Heart left ventricle (tissue), 16 donors: ENCODE data around the gene SIVA1. TPM values are rescaled to one million over a fixed set of nuclear protein-coding genes. Genes with fewer than 3 reads are reported as not detected.

ENCODE experiments used
- ATAC-seq, 4 donors: fragments of 200-7000 bp; cut with Tn5 transposase; one replicate each; pipeline ENCODE4 v1.9.1; 2020 to 2022; ENCODE audit warnings: moderate library complexity in 4 of 4, mild to moderate bottlenecking in 3 of 4, moderate number of reproducible peaks in 1 of 4
- DNase-seq, 5 donors: peaks; one replicate each; pipeline ENCODE4 v3.0.0-alpha.2; 2020
- H3K27ac ChIP-seq, 12 donors: fragments of 200-600 bp; sonication (generic) in 4 of 12; one replicate each; pipeline versions ENCODE4 v1.5.0 to v1.8.0; 2016 to 2022; ENCODE audit warnings: mild to moderate bottlenecking in 2 of 12
- H3K27me3 ChIP-seq, 9 donors: fragments of 200-600 bp; sonication (generic) in 2 of 9; one replicate each; pipeline versions ENCODE4 v1.5.1 to v1.8.0; 2016 to 2022; ENCODE audit warnings: mild to moderate bottlenecking in 3 of 9
- H3K36me3 ChIP-seq, 9 donors: fragments of 200-600 bp; sonication (generic) in 2 of 9; one replicate each; pipeline versions ENCODE4 v1.5.0 to v1.8.0; 2018 to 2022; ENCODE audit warnings: mild to moderate bottlenecking in 2 of 9
- H3K4me1 ChIP-seq, 12 donors: fragments of 200-600 bp; sonication (generic) in 4 of 12; one replicate each; pipeline versions ENCODE4 v1.5.0 to v1.8.0; 2016 to 2022; ENCODE audit warnings: mild to moderate bottlenecking in 3 of 12
- H3K4me3 ChIP-seq, 12 donors: fragments of 200-600 bp; sonication (generic) in 4 of 12; one replicate each; pipeline versions ENCODE4 v1.5.0 to v1.8.0; 2017 to 2022; ENCODE audit warnings: mild to moderate bottlenecking in 9 of 12, moderate library complexity in 4 of 12
- H3K9me3 ChIP-seq, 12 donors: fragments of 200-600 bp; sonication (generic) in 4 of 12; one replicate each; pipeline versions ENCODE4 v1.5.0 to v1.8.0; 2016 to 2022; ENCODE audit warnings: mild to moderate bottlenecking in 1 of 12
- CTCF ChIP-seq, 12 donors: fragments of 200-600 bp; sonication (generic) in 4 of 12; IDR thresholded peaks; one replicate each; pipeline versions ENCODE4 v1.5.0 to v1.8.0; 2018 to 2022; ENCODE audit warnings: antibody characterized with exemption in 12 of 12, mild to moderate bottlenecking in 5 of 12
- POLR2A ChIP-seq, 2 donors: fragments of 450-650 bp; IDR thresholded peaks; one replicate each; pipeline ENCODE4 v1.6.1; 2017; ENCODE audit warnings: antibody characterized with exemption in 2 of 2, mild to moderate bottlenecking in 2 of 2, moderate library complexity in 2 of 2
- WGBS, 4 donors: extraction: QIAGEN DNeasy Blood & Tissue Kit in 2 of 4; methylation state at CpG; one replicate each; pipeline versions ENCODE4 v1.1.5 to v1.1.7; 2013 to 2018; 5-methylcytosine and 5-hydroxymethylcytosine counted together
- intact Hi-C, 10 donors: fragments of 100-400 bp; cut with DNase I; formaldehyde crosslinking; loops; one replicate each; pipeline versions ENCODE4 v1.11.1 to v1.14.2; 2022
- polyA plus RNA-seq, 2 donors: library from polyadenylated mRNA; stranded (reverse); fragments of 200-250 nt; gene quantifications; one replicate each; pipeline ENCODE4 v1.2.3, GENCODE V29; 2013
- total RNA-seq, 9 donors: library from RNA; depleted of rRNA in 2 of 9; stranded (reverse); fragments of >200 nt in 2 of 9; fragmentation: NEBNext Ultra II Directional in 3 of 9; extraction: Animal tissue kit (Norgen Biotek cat#: 25700) in 3 of 9; gene quantifications; one replicate each; pipeline versions ENCODE4 v1.1.0 to v1.2.4, GENCODE V29; 2016 to 2023
- donor health status: ischemic (EF 13 %, LVEDD 7.1; RV severe dilation, severe dysfunction).
- donor health status: healthy with polysubstance abuse.
- donor health status: DM: no; HTN: yes; CAD: no.
- donor health status: DM: no; HTN: no; CAD: no.
- donor health status: ischemic (EF 25% LVEDD 6.9; RV normal size, moderate dysfunction).
- donor health status: ischemic (EF 25% LVEDD 5.7; RV mildly dilated, moderate dysfunction).
- donor health status: healthy.
- donor health status: DM: yes; HTN: yes; CAD: no.
- donor health status: ischemic (EF 35%, LVEDD 5.7; RV mildly dilated, moderate dysfunction).
- donor health status: nonischemic (EF 11% LVEDD 7.7; RV severe dilation, severe dysfunction).
- donor health status: DM: yes; HTN: yes; CAD: no.
- donor health status: PGD.
- donor health status: ischemic (EF 29% LVEDD 5.4; RV normal size, mild dysfunction).
- donor health status: nonischemic (EF 23%, LVEDD 6.1; RV moderate dilation, normal function).

Gene SIVA1
- total and polyA plus RNA-seq, 11 donors, result 41.0 to 203 (median 57.4) TPM

GRCh38 chr14:104708606-104709268, 44.2 kb upstream of the SIVA1 start:
- Histone ChIP-seq H3K27me3 (no peaks in the 10 kb centered on the region), H3K27ac (no peak overlapping the region), H3K36me3 (peaks cover 0 to 78% (median 62%) of the 10 kb centered on the region in 9 donors), H3K9me3 (no peaks in the 10 kb centered on the region), H3K4me3 (no peak overlapping the region), H3K4me1 (peaks cover 0 to 27% (median 5%) of the 10 kb centered on the region in 12 donors)
- WGBS, 4 donors, result 52 to 60% (median 56%) methylated on average over 16 to 20 of the region's 20 CpGs
- peak; percentile 39 to 74 (median 62) for ATAC-seq
- DNase-seq, result peak; percentile 59 to 84 (median 71)
- peak; percentile 95 to 99 (median 97) for TF ChIP-seq CTCF (IDR thresholded peaks at IDR 0.05)
- no peak for TF ChIP-seq POLR2A (IDR thresholded peaks at IDR 0.05)
- intact Hi-C loops, result loop anchor here (1.0 to 5.0 kb wide), 4 partner anchors 41 to 59 kb away; no protein-coding TSS in a partner anchor

- ATAC-seq (peak in 1 of 4 donors; percentile 30), DNase-seq (no peak)
- Histone ChIP-seq H3K27ac (no peak overlapping the region), H3K4me1 (peaks cover 0 to 27% (median 5%) of the 10 kb centered on the region in 12 donors), H3K4me3 (no peak overlapping the region), H3K36me3 (peaks cover 0 to 78% (median 63%) of the 10 kb centered on the region in 9 donors), H3K9me3 (no peaks in the 10 kb centered on the region), H3K27me3 (no peaks in the 10 kb centered on the region)
- no peak for TF ChIP-seq CTCF (IDR thresholded peaks at IDR 0.05)
- TF ChIP-seq POLR2A (IDR thresholded peaks at IDR 0.05), result no peak
- intact Hi-C loops, result loop anchor here in 6 of 10 donors (2.0 to 10.0 kb wide), 3 partner anchors 42 to 125 kb away; no protein-coding TSS in a partner anchor
- WGBS, 4 donors, result 77 to 82% (median 80%) methylated on average over 13 to 18 of the region's 18 CpGs
Measured at GRCh38 chr14:104709387-104710039, 43.4 kb upstream of the SIVA1 start.

- DNase-seq, result no peak
- no peak overlapping the region for H3K27ac ChIP-seq
- 93 to 95% (median 93%) methylated on average over 33 to 34 of the region's 34 CpGs for WGBS, 4 donors
- ATAC-seq, result no peak
- no peaks in the 10 kb centered on the region for H3K9me3 ChIP-seq
- H3K4me3 ChIP-seq, result no peak overlapping the region
- intact Hi-C loops, result loop anchor here in 1 of 10 donors (10.0 kb wide), 1 partner anchor 125 kb away; no protein-coding TSS in a partner anchor
- H3K36me3 ChIP-seq, result peaks cover 0 to 79% (median 64%) of the 10 kb centered on the region in 9 donors
- peaks cover 0 to 27% (median 5%) of the 10 kb centered on the region in 12 donors for H3K4me1 ChIP-seq
- TF ChIP-seq CTCF (IDR thresholded peaks at IDR 0.05) (no peak), POLR2A (IDR thresholded peaks at IDR 0.05) (no peak)
- no peaks in the 10 kb centered on the region for H3K27me3 ChIP-seq
Measured at GRCh38 chr14:104710071-104710735, 42.7 kb upstream of the SIVA1 start.
